RWPE2 (cell line): Measurements from ENCODE around the gene KCNK15.
A peak's percentile ranks its signal among the peaks of the same experiment; 100 is the strongest.

Experiments
- ATAC-seq: fragments of 200-7000 bp; cut with Tn5 transposase; 3 replicates; pipeline ENCODE4 v1.9.1; 2021; ENCODE audit warnings: low read depth
- DNase-seq: peaks from one replicate; pipeline ENCODE4 v3.0.0-alpha.2; 2020; ENCODE audit warnings: low spot score
- H3K27ac ChIP-seq: fragments of 450-650 bp; 2 replicates; pipeline ENCODE4 v1.5.1; 2017; ENCODE audit warnings: mild to moderate bottlenecking; ENCODE audit not compliant: poor library complexity, severe bottlenecking
- H3K27me3 ChIP-seq: fragments of 250-450 bp; sonication (Bioruptor Pico); 2 replicates; pipeline ENCODE4 v1.5.1; 2021; ENCODE audit warnings: mild to moderate bottlenecking, moderate library complexity; ENCODE audit not compliant: insufficient read depth, poor library complexity, severe bottlenecking
- H3K36me3 ChIP-seq: fragments of 250-450 bp; sonication (Bioruptor Pico); 2 replicates; pipeline ENCODE4 v1.5.1; 2020; ENCODE audit warnings: low read depth, mild to moderate bottlenecking, moderate library complexity
- H3K4me1 ChIP-seq: fragments of 250-450 bp; sonication (Bioruptor Pico); 2 replicates; pipeline ENCODE4 v1.5.1; 2021; ENCODE audit warnings: mild to moderate bottlenecking, moderate library complexity; ENCODE audit not compliant: insufficient read depth, poor library complexity, severe bottlenecking
- H3K4me3 ChIP-seq: fragments of 250-450 bp; sonication (Bioruptor Pico); 2 replicates; pipeline ENCODE4 v1.5.1; 2021; ENCODE audit warnings: mild to moderate bottlenecking, moderate library complexity; ENCODE audit not compliant: severe bottlenecking
- H3K9me3 ChIP-seq: fragments of 250-450 bp; sonication (Bioruptor Pico); 2 replicates; pipeline ENCODE4 v1.5.1; 2021; ENCODE audit warnings: mild to moderate bottlenecking, moderate library complexity; ENCODE audit not compliant: severe bottlenecking
- CTCF ChIP-seq: fragments of 450-650 bp; IDR thresholded peaks from one replicate; pipeline ENCODE4 v1.5.1; 2017; ENCODE audit warnings: mild to moderate bottlenecking, moderate library complexity; ENCODE audit not compliant: poor library complexity, severe bottlenecking

The KCNK15 gene

GRCh38 chr20:44703956-44704488 lies 41.6 kb upstream of the KCNK15 start:
- H3K4me3 ChIP-seq = no peak overlapping the region
- no peaks in the 10 kb centered on the region for H3K9me3 ChIP-seq
- TF ChIP-seq CTCF = no peak
- no peaks in the 10 kb centered on the region for H3K36me3 ChIP-seq
- no peaks in the 10 kb centered on the region for H3K27me3 ChIP-seq
- DNase-seq = peak; percentile 72
- no peak overlapping the region for H3K27ac ChIP-seq
- H3K4me1 ChIP-seq = peaks cover 16% of the 10 kb centered on the region
- no peak for ATAC-seq

GRCh38 chr20:44704551-44704971 lies 41.1 kb upstream of the KCNK15 start:
- H3K27ac ChIP-seq = no peak overlapping the region
- TF ChIP-seq CTCF = no peak
- H3K4me1 ChIP-seq = peaks cover 16% of the 10 kb centered on the region
- no peak overlapping the region for H3K4me3 ChIP-seq
- no peaks in the 10 kb centered on the region for H3K9me3 ChIP-seq
- DNase-seq (peak; percentile 82), ATAC-seq (peak; percentile 51)
- no peaks in the 10 kb centered on the region for H3K27me3 ChIP-seq
- H3K36me3 ChIP-seq = no peaks in the 10 kb centered on the region

GRCh38 chr20:44705364-44706094 lies 40.1 kb upstream of the KCNK15 start:
- no peak for TF ChIP-seq CTCF
- no peaks in the 10 kb centered on the region for H3K27me3 ChIP-seq
- DNase-seq (peak; percentile 54), ATAC-seq (no peak)
- H3K4me1 ChIP-seq = peaks cover 16% of the 10 kb centered on the region
- H3K4me3 ChIP-seq = no peak overlapping the region
- no peak overlapping the region for H3K27ac ChIP-seq
- no peaks in the 10 kb centered on the region for H3K36me3 ChIP-seq
- H3K9me3 ChIP-seq = no peaks in the 10 kb centered on the region

- peaks cover 12% of the 10 kb centered on the region for H3K4me1 ChIP-seq
- no peak overlapping the region for H3K4me3 ChIP-seq
- no peaks in the 10 kb centered on the region for H3K9me3 ChIP-seq
- no peaks in the 10 kb centered on the region for H3K27me3 ChIP-seq
- H3K36me3 ChIP-seq = no peaks in the 10 kb centered on the region
- DNase-seq (peak; percentile 69), ATAC-seq (peak; percentile 39)
- no peak for TF ChIP-seq CTCF
- no peak overlapping the region for H3K27ac ChIP-seq
Measured at GRCh38 chr20:44706301-44707017, 39.2 kb upstream of the KCNK15 start.
